ENCODE measurements around the gene CATSPERD.

GRCh38 chr19:5714816-5715215 lies 5.6 kb upstream of the CATSPERD start:
- no peak for TF ChIP-seq POLR2AphosphoS5 (IDR thresholded peaks at IDR 0.05; ENCODE audit: borderline replicate concordance, low read depth, low read length)
- no peak for TF ChIP-seq EZH2 (IDR thresholded peaks at IDR 0.05)
- TF ChIP-seq FOXP2 (optimal IDR thresholded peaks at IDR 0.05; ENCODE audit: control extremely low read depth, extremely low read length, insufficient read depth) = no peak
